HG03442 (cell line): ENCODE results near the gene HSDL2.
"Not testable (repeated sequence)": the region's sequence is repeated elsewhere in the genome, so short reads cannot be mapped to it uniquely, and the experiment has no call there.

Experiments
- ATAC-seq: cut with Tn5 transposase; IDR thresholded peaks from one replicate; pipeline ENCODE4 v1.9.1; 2021; ENCODE audit warnings: mild to moderate bottlenecking, moderate library complexity; ENCODE audit not compliant: unreplicated experiment

HSDL2 gene

DNA sequence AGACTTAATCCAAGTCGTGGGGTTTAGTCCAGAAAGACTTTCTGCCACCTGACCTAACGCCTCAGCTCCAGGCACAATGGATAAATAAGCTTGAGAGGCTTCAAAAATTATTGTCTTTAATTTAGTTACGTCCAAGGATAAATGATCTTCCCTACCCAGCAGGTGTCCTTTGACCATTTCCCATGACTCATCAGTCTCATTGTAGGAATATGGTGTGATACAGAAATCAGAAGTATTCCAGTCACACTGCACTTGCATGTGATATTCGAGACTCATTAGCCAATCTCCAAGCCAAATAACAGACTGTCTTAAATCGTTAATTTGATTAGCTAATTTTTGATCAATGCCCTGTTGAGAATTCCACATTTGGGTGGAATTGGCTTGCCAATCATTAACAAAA, 13.2 kb downstream of the HSDL2 start:
- not testable (repeated sequence) for ATAC-seq

DNA sequence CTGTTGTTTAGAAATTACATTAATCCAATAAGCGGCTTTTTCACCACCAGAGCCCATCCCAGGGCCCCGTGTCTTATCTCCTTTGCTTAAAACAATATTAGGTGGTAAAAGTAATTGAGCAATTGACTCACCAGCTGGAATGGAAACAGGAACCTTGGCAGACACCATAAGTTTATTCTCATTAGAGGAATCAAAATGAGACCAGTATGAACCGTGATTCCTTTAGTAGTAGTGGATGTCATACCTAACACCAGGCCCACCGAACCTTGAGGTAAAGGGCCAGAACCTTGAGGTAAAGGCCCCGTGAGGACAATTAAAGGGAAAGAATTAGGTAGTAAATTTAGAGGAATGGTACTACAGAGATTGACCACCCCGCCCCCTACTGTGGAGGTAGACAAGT, 16.5 kb downstream of the HSDL2 start:
- no peak for ATAC-seq

DNA sequence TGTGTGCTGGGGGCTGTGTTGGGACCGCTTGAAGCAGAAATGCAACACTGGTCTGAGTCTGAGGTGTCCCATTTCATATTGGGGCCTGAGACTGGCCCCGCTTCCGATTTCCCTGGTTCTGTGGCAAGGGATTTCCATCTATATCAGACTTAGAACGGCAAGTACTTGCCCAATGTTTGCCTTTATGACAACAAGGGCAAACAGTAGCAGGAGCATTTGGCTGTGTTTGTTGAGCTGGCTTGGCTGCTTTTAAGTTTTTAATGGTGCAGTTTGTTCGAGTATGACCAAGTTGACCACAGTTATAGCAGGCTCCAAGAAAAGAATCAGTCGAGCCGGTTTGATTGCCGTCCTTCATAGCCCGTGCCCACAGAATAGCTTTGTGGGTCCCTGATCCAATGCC, 17.0 kb downstream of the HSDL2 start:
- ATAC-seq = no peak

DNA sequence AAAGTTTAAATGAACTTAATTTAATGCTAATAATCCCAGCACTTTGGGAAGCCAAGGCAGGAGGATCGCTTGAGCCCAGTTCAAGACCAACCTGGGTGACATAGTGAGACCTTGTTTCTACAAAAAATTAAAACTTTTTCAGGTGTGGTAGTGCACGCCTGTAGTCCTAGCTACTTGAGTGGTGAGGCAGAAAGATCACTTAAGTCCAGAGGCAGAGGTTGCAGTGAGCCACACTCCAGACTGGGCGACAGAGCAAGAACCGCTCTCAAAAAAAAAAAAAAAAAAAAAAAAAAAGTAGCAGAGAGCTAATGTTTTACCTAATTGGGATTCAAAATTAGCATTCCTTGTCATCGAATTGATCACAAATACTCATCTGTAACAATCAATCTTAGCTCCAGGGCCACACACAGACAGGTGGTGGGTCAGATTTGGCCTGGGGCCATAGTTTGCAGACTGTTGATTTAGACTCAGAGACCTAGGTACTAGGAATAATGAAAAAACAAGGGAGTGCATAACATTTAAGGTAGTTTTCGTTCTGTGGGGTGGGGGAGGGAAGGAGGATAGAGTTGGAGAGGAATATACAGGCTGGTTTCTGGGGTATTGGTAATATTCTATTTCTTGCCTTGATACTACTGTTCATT, 21.4 kb downstream of the HSDL2 start:
- ATAC-seq = no peak

DNA sequence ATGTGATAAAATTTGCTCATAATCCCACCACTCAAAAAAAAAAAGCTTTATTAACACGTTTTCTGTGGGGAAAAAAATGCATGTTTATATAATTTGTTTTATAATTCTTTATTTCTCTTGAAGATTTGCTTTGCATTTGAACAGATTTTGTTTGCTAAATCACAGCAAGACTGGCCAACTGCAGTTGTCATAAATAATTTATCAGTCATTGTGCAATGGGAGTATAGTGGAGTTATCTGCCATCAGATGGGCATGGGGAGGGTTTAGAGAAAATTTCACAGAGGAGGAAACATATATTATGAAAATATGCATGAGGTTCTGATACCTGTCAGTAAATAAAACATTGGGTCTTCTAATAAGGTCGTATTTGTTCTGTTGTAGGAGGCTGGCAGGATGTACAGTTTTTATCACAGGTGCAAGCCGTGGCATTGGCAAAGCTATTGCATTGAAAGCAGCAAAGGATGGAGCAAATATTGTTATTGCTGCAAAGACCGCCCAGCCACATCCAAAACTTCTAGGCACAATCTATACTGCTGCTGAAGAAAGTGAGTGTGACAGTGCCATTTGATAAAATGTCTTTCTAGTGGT, 23.8 kb downstream of the HSDL2 start:
- no peak for ATAC-seq

DNA sequence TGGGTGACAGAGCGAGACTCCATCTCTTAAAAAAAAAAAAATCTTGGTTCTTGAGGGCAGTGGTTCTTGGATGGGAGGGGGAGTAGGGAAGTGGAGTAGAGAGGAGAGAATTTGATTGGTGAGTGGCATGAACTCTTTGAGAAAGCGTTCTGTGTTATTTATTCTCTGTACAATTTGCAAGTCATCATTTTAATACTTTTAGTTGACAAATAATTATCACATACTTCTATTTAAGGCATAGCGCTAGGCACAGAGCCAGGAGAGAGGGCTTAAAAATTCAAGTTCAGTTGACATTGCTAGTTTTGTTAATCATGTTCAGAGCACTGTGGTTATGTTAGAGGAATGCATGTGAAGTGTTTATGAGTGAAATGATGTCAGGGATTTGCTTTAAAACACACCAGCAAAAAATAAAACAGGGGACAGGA, 24.6 kb downstream of the HSDL2 start:
- no peak for ATAC-seq

DNA sequence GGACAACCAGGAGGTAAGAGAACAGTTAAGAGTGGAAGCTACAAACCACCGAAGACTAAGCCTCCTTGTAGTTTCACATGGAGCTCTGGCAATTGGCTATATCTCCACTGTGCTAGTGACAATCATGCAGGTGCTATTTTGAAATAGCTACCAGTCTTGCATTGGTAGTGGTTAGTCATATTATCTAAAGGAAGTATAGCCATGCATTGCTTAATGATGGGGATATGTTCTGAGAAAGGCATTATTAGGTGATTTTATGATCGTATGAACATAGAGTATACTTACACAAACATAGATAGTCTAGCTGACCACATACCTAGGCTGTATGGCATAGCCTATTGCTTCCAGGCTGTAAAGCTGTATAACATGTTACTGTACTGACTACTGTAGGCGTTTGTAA, 28.4 kb downstream of the HSDL2 start:
- ATAC-seq = no peak

DNA sequence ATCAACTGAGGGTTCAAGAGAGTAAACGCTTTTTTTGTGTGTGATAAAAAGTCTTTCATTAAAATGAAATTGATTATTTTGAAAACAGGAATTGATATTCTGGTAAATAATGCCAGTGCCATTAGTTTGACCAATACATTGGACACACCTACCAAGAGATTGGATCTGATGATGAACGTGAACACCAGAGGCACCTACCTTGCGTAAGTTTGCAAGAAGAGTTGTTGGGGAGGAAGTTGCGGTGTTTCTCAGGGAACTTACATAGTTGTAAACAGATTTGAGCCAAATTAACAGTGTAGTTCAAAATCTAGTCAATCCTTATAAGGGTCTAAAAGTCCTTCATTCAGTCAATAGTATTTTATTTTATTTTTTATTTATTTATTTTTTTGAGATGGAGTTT, 28.9 kb downstream of the HSDL2 start:
- no peak for ATAC-seq

DNA sequence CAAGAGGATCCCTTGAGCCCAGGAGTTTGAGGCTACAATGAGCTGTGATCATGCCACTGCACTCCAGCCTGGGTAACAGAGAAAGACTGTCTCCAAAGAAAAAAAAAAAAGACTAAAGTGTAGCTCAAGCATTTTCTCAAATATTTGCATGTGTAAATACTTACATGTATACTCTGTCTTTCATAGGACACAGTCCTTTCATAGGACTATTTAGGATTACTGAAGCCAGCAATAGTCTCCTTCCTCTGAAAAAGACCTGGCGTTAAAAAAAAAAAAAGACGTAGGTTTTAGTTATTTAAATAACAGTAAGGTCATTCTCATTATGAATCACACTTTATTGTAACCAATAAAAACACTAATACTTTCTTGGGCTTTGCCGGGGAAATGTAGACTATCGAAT, 29.9 kb downstream of the HSDL2 start:
- ATAC-seq = no peak

DNA sequence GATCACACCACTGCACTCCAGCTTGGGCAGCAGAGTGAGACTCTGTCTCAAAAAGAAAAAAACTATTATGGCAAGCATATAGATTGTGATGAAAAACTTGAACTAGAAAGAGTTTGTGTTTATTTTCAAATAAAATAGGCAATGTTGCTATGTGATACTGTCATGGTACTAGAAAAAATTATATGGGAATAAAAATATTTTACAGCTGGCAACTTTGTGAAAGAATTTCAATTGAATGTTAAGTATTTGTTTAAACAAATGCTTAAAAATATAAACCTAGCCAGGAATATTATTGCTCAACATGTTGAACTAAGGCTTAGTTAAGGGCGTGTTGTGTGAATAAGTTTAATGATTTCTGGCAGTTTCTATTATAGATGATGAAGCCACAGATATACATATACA, 31.7 kb downstream of the HSDL2 start:
- no peak for ATAC-seq

DNA sequence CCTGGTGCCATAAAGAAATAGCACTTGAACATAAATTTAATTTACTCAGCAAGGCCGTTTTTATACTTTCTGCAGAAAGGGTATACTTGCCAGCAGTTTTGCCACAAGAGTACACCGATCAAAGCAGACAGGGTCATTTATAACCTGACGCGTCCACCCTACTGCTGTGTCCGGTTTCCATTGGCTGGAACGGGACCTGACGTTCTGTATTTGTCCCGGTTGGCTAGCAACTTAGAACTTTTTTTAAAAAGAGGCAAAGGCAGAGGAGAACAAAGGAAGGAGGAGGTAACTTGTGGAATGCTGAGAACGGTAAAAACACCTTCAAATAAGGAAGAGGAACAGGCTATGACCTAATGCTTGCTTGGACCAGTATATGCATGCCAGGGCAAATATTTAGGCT, 33.8 kb downstream of the HSDL2 start:
- not testable (repeated sequence) for ATAC-seq

DNA sequence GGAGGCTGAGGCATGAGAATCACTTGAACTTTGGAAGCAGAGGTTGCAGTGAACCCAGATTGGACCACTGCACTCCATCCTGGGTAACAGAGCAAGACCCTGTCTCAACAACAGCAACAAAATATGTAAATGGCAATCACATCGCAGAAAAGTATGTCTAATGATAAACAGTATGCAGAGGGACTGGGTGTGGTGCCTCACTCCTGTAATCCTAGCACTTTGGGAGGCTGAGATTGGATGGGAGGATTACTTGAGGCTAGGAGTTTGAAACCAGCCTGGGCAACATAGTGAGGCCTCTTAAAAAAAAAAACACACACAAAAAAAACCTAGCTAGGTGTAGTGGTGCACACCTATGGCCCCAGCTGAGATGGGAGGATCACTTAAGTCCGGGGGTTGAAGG, 40.3 kb downstream of the HSDL2 start:
- ATAC-seq = no peak

DNA sequence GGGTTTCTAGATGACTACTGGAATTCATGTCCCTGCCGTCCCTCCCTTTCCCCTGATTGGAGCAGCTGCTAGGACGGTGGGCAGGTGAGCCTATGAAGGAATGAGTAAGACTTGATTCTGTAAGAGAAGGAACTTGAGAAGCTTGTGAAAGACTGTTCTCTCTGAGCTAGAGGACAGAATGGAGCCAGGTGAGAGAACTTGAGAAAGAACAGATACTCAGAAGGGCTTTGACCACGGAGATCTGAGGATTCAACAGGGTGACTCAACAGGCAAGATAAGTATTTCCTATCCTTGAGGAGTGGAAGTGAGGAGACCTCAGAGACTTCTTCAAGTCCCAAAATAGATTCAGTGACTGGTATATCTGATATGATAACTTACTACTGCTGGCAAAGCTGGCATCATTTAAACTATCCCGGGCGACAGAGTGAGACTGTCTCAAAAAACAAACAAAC, 41.9 kb downstream of the HSDL2 start:
- ATAC-seq = no peak

DNA sequence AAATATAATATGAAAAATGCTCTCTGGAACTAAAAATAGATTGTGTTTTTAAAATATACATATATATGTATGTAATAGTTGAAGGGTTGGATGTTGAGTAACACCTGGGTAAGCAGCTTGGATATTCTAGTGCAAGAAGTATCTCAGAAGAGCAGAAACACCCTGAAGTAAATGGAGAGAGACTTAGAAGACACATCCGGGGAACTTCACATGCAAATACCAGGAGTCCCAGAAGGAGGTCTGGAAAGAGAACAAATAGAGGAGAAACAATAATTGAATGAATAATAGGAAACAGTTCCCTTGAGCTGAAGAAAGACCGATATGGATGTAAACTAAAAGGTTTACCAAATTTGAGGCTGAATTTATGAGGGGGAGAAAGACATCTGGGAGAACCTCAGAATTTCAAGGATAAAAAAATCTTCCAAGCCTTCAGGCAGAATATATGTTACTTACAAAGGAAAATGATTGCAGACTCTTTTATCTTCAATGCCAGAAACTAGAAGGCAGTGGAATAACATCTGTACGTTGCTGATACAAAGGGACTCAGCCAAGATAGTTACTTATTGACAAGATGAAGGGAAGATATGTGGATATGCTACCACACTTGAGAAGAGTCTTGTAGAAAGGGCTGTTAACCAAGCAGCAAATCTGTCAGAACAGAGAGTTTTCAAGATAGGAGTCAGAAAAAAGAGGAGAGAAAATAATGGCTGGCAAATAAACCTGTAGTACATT, 42.7 kb downstream of the HSDL2 start:
- no peak for ATAC-seq

DNA sequence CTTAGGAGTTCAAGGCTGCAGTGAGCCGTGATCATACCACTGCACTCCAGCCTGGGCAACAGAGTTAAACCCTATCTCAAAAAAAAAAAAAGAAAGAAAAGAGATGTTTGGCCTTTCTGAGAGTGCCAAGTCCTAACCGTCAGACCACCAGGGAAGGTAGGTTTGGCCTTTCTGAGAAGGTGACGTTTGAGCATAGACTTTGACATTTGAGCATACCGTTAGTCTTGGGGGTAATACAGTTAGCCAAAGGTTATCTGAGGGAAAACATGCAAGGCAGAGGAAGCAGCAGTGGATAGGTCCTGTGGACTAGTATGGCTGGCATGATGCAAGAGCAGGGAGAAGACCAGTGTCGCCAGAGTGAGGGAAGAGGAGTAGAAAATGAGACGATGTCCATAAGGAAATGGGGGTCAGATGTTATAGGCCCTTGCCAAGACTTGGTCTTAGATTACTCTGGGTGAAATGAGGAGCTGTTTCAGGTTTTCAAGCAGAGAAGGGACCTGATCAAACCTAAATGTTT, 50.2 kb downstream of the HSDL2 start:
- ATAC-seq = no peak

DNA sequence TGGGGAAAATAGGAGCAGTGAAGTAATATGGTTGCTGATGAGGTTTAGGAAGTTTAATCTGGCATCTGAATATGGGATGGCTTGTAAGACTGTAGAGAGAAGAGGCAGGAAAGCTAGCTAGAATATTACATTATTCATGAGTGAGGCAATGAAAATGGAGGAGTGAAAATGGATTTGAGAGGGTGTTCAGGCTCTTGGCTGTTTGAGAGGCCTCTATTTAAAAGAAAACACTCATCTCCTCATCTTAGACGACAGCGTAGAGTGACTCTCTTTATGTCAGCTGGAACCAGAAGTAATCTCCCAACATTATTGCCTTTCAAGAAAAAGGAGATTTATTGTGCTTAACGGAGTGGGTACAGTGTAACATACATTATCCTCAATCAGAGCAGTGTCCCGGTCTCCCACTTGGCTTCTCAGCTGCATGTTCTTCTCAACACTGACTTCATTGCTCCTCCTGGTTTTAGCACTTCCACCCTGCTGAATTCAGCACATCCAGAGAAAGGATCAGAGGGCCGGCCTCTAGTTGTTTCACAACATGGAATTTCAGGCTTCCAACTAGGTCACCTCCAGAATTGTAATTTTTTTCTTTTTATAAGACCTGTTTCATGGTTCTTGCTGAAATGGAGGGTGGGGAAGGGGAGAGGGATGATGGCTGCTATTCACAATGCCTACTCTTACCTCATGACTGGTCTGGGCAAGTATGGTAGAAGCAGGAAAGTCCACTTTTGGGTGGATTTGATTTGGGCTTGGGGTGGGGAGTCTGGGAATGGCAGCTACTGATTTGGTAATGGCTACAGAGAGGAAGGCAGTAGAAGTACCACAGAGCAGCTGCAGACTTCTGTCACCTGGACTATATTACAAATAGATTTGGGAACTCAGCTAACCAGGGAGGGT, 53.8 kb downstream of the HSDL2 start:
- ATAC-seq = no peak

DNA sequence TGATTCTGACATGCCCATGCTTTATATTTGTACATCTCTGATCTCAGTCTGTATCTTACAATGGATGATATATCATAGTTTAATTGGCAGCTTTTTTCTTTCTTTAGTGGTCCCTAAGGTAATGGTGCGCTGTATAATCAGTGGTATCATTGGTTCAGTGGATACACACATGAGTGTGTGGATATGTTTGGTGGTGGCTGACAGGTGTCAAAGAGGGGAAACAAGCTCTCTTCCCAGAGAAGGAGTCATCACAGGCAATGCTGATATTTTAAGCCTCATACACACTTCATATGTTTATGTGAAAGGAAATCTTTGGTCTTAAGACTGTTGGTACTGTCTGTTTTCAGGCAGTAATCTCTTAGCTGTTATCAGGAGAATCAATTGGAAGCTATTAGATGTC, 54.6 kb downstream of the HSDL2 start:
- ATAC-seq = no peak

DNA sequence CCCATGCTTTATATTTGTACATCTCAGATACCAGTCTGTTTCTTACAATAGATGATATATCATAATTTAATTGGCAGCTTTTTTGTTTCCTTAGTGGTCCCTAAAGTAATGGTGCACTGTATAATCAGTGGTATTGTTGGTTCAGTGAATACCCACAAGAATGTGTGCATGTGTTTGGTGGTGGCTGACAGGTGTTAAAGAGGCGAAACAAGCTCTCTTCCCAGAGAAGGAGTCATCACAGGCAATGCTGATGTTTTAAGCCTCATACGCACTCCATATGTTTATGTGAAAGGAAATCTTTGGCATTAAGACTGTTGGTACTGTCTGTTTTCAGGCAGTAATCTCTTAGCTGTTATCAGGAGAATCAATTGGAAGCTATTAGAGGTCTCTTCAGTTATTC, 57.5 kb downstream of the HSDL2 start:
- ATAC-seq = no peak

DNA sequence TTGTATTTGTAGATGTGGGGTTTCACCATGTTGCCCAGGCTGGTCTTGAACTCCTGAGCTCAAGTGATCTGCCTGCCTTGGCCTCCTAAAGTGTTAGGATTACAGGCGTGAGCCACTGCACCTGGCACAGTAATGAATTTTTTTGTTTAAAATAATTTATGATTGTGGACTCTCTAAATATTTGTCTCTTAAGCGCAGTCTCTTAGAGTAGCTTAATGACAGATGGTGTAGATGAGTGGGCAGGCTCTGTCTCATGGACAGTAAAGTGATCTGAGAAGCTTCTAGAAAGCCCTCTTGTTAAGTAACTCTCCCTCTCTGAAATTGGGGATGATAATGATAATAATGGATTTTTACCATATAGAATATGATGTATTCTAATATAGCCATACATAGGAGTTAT, 59.3 kb downstream of the HSDL2 start:
- ATAC-seq = no peak

DNA sequence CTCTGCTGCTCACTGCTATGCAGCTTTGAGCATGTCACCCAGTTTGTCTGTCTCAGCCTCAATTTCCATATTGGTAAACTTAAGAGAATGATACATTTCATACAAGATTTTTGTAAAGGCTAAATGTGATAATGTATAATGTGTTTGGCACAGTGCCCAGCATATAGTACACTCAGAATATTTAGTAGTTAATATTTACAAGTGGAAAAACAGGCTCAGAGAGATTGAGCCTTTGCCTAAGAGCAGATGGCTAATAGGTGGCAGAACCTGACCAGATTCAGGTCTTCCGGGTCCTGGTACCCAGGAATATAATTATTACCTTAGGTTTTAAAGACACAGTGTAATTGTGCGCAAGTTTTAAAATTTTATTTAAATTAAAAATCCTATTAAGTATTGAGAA, 59.9 kb downstream of the HSDL2 start:
- ATAC-seq = no peak

DNA sequence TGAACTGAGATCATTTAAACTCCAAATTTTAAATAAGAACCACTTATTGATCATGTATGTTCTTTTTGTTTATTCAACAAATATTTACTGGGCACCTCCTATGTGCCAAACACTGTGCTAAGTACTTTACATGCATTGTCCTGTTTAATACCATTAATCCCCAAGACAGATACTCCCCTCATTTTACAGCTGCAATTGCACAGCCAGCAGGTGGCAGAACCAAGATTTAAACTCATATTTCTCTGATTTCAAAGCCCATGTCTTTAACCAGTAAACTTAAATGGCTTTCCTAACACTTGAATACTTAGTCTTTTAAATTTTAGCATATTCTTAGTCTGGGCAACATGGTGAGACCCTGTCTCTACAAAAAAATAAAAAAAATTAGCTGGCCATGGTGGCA, 63.3 kb downstream of the HSDL2 start:
- ATAC-seq = no peak
